Activated CD8-positive, alpha-beta memory T cell treated with anti-CD3 and anti-CD28 coated beads, Interleukin-2, amount 50 U/mL, for 24 hours (primary cell): ENCODE results near the gene MTG1.

ENCODE experiments used
- DNase-seq: peaks from one replicate; pipeline ENCODE4 v3.0.0-alpha.2; 2020; ENCODE audit errors: extremely low read depth

The MTG1 gene, protein sequence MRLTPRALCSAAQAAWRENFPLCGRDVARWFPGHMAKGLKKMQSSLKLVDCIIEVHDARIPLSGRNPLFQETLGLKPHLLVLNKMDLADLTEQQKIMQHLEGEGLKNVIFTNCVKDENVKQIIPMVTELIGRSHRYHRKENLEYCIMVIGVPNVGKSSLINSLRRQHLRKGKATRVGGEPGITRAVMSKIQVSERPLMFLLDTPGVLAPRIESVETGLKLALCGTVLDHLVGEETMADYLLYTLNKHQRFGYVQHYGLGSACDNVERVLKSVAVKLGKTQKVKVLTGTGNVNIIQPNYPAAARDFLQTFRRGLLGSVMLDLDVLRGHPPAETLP

GRCh38 chr10:133394064-133394663 is at the start of gene MTG1:
Gene MTG1, plus strand, starts transcription at chr10:133394157. Its CDS starts 64 bp downstream, at chr10:133394221.
- peak; percentile 76 for DNase-seq

GRCh38 chr10:133344236-133344635 is 49.7 kb upstream of the MTG1 start:
- DNase-seq: no peak

- DNase-seq: no peak
Measured at GRCh38 chr10:133346413-133346812, 47.5 kb upstream of the MTG1 start.

- DNase-seq: no peak
Measured at GRCh38 chr10:133347710-133348517, 46.0 kb upstream of the MTG1 start.

DNA sequence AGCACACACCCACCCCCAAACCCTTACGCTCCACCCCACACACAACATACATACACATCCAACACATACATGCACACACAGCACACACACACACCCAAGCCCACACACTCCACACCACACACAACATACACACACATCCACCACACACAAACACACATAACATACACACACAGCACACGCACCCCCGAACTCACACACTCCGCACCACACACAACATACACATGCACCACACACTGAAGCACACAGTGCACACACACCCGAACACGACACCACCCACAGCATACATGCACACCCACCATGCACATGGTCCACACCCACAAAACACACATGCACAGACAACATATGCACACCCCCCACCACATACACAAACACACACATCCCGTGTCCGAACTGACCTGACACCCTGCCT is 44.8 kb upstream of the MTG1 start:
- DNase-seq: no peak

- no peak for DNase-seq
Measured at GRCh38 chr10:133349577-133350011, 44.4 kb upstream of the MTG1 start.

DNA sequence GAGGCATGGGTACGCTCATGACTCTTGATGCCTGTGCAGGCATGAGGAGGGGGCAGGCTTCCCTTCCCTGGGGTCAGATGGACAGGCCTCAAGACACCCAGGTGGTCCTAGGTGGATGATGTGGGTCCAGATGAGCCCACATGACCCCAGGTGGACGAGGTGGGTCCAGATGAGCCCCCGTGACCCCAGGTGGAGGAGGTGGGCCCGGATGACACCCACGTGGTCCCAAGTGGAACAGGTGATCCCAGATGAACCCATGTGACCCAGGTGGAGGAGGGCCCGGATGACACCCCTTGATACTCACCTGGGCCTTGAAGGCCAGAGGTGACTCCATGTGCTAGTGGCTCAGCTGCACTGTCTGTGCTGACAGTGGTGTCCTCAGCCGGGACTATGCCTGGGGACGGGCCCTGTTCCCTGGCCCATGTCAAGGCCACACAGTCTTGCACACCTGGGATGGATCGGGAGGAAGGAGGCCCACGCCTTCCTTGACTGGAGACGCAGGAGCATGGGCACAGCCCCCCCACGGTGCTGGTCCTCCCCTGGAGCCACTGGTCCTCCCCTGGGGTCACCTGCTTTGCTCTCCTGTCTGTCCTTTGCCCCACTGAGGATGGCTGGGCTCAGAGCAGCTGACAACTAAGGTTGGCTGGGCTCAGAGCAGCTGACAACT is 43.5 kb upstream of the MTG1 start:
- DNase-seq: no peak

GRCh38 chr10:133350950-133351329 is 43.0 kb upstream of the MTG1 start:
- DNase-seq: no peak

GRCh38 chr10:133351408-133352318 is 42.3 kb upstream of the MTG1 start:
- DNase-seq: no peak

- DNase-seq: no peak
Measured at GRCh38 chr10:133353202-133353959, 40.6 kb upstream of the MTG1 start.

GRCh38 chr10:133353988-133354605 is 39.9 kb upstream of the MTG1 start:
- DNase-seq: no peak

- DNase-seq: no peak
Measured at GRCh38 chr10:133354672-133355240, 39.2 kb upstream of the MTG1 start.

DNA sequence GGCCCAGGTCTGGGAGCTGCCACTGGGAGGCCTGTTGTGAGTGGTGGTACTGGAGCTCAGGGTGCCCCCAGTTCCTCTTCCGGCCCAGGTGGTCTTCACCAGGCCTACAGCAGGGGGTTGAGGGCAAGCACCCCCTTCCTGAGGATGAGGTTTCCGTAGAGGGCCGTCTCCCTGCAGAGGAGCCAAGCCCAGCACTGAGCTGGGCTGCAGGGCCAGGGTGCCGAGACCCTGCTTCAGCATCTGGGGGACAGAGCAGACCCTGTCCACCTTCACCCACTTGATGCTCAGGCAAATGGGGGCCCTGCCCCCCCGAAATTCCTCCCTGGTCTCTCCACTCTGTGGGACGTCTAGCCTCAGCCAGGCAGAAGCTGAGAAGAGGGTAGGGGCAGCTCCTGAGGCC is 38.7 kb upstream of the MTG1 start:
- DNase-seq: no peak

DNA sequence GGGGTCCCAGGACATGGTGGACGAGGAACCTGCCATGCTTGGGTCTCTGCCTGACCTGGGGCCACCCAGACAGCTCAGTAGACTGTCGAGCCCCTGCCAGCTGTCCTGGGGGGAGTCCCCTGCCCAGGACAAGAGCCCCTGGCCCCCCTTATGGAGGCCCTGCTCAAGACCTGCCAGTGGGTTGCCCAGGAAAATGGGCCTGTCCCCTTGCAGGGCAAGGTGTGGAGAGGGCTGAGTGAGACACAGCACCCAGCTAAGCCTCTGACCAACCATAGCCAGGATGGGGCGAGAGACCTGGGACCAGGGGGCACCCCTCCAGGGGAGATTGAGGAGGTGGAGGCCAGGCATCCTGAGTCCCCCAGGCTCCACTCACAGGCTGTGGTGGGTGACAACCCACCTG is 38.0 kb upstream of the MTG1 start:
- no peak for DNase-seq

- no peak for DNase-seq
Measured at GRCh38 chr10:133356549-133357284, 37.2 kb upstream of the MTG1 start.

- DNase-seq: no peak
Measured at GRCh38 chr10:133357285-133358161, 36.4 kb upstream of the MTG1 start, which contains the start of gene FUOM. Gene FUOM, minus strand, starts transcription at chr10:133358019. Its CDS starts 12 bp downstream, at chr10:133358007.

- no peak for DNase-seq
Measured at GRCh38 chr10:133358162-133358924, 35.6 kb upstream of the MTG1 start.
